Measurements from ENCODE around the gene TLCD3B. TPM values are rescaled to one million over a fixed set of nuclear protein-coding genes. Genes with fewer than 3 reads are reported as not detected.

The TLCD3B gene
- total and polyA plus RNA-seq, 2 donors from 2014 or later, result not detected

GRCh38 chr16:30053376-30054015, 22.4 kb upstream of the TLCD3B start:
- TF ChIP-seq, protein P1, sequence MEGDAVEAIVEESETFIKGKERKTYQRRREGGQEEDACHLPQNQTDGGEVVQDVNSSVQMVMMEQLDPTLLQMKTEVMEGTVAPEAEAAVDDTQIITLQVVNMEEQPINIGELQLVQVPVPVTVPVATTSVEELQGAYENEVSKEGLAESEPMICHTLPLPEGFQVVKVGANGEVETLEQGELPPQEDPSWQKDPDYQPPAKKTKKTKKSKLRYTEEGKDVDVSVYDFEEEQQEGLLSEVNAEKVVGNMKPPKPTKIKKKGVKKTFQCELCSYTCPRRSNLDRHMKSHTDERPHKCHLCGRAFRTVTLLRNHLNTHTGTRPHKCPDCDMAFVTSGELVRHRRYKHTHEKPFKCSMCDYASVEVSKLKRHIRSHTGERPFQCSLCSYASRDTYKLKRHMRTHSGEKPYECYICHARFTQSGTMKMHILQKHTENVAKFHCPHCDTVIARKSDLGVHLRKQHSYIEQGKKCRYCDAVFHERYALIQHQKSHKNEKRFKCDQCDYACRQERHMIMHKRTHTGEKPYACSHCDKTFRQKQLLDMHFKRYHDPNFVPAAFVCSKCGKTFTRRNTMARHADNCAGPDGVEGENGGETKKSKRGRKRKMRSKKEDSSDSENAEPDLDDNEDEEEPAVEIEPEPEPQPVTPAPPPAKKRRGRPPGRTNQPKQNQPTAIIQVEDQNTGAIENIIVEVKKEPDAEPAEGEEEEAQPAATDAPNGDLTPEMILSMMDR (IDR thresholded peaks at IDR 0.05; ENCODE audit: borderline replicate concordance, extremely low read depth, insufficient read depth), result no peak
- DNase-seq (peak in 3 of 5 donors; percentile 39 to 68 (median 54)), FAIRE-seq (no peak)
- peaks cover 0 to 8% (median 4%) of the 10 kb centered on the region in 3 donors for H3K4me1 ChIP-seq (ENCODE audit: control insufficient read depth in 2 of 3, insufficient read depth in 2 of 3, low read depth in 1 of 3, low read length in 3 of 3)
- H3K9me3 ChIP-seq (ENCODE audit: control insufficient read depth in 2 of 3, insufficient read depth in 1 of 3, low read length in 3 of 3), result no peaks in the 10 kb centered on the region
- H3K27me3 ChIP-seq (ENCODE audit: control insufficient read depth, insufficient read depth, low read length), result no peaks in the 10 kb centered on the region
- peak overlapping the region; percentile 36 to 78 (median 59) for H3K9ac ChIP-seq (ENCODE audit: low read length in 3 of 3)
- H3K4me3 ChIP-seq (ENCODE audit: low read length in 3 of 3), result peak overlapping the region; percentile 60 to 71 (median 70)
- H3K27ac ChIP-seq (ENCODE audit: low read depth in 2 of 2, low read length in 2 of 2), result peak overlapping the region in 1 of 2 donors; percentile 59
- no peaks in the 10 kb centered on the region for H3K36me3 ChIP-seq (ENCODE audit: control insufficient read depth in 2 of 3, insufficient read depth in 3 of 3, low read length in 3 of 3)
- intact Hi-C loops (cut with DNase I), result no loop called here

GRCh38 chr16:30052671-30053372, 21.8 kb upstream of the TLCD3B start:
- no peaks in the 10 kb centered on the region for H3K36me3 ChIP-seq (ENCODE audit: control insufficient read depth in 2 of 3, insufficient read depth in 3 of 3, low read length in 3 of 3)
- intact Hi-C loops (cut with DNase I), result no loop called here
- H3K27ac ChIP-seq (ENCODE audit: low read depth in 2 of 2, low read length in 2 of 2), result peak overlapping the region in 1 of 2 donors; percentile 59
- H3K4me3 ChIP-seq (ENCODE audit: low read length in 3 of 3), result peak overlapping the region; percentile 60 to 71 (median 70)
- TF ChIP-seq, protein P1 (IDR thresholded peaks at IDR 0.05; ENCODE audit: borderline replicate concordance, extremely low read depth, insufficient read depth), result no peak
- DNase-seq (peak; percentile 93 to 98 (median 96)), FAIRE-seq (no peak)
- no peaks in the 10 kb centered on the region for H3K27me3 ChIP-seq (ENCODE audit: control insufficient read depth, insufficient read depth, low read length)
- H3K9ac ChIP-seq (ENCODE audit: low read length in 3 of 3), result peak overlapping the region; percentile 36 to 78 (median 59)
- peaks cover 0 to 8% (median 4%) of the 10 kb centered on the region in 3 donors for H3K4me1 ChIP-seq (ENCODE audit: control insufficient read depth in 2 of 3, insufficient read depth in 2 of 3, low read depth in 1 of 3, low read length in 3 of 3)
- H3K9me3 ChIP-seq (ENCODE audit: control insufficient read depth in 2 of 3, insufficient read depth in 1 of 3, low read length in 3 of 3), result no peaks in the 10 kb centered on the region

DNA sequence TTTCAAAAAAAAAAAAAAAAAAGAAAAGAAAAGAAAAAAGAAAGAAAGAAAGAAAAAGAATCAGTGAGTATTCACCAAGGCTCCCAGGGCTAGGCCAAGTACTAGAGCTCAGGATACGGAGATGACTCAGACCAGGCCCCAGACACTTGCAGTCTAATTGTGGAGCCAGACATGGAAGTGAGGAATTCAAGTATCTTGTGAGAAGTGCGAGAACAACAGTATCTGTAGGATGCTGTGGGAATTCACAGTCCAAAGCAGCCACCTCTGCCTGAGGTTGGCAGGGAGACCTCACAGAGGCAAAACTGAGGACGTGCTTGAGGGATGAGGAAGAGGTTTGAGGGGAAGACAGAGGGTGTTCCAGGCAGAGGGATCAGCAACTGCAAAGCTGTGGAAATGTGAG, 20.4 kb upstream of the TLCD3B start:
- FAIRE-seq, result no peak
- no peak for DNase-seq
- Histone ChIP-seq H3K9me3 (ENCODE audit: control insufficient read depth in 2 of 3, insufficient read depth in 1 of 3, low read length in 3 of 3) (no peaks in the 10 kb centered on the region), H3K27me3 (ENCODE audit: control insufficient read depth, insufficient read depth, low read length) (no peaks in the 10 kb centered on the region), H3K9ac (ENCODE audit: low read length in 3 of 3) (no peak overlapping the region), H3K27ac (ENCODE audit: low read depth in 2 of 2, low read length in 2 of 2) (no peak overlapping the region), H3K4me1 (ENCODE audit: control insufficient read depth in 2 of 3, insufficient read depth in 2 of 3, low read depth in 1 of 3, low read length in 3 of 3) (peaks cover 0 to 8% (median 4%) of the 10 kb centered on the region in 3 donors), H3K4me3 (ENCODE audit: low read length in 3 of 3) (no peak overlapping the region), H3K36me3 (ENCODE audit: control insufficient read depth in 2 of 3, insufficient read depth in 3 of 3, low read length in 3 of 3) (no peaks in the 10 kb centered on the region)
- TF ChIP-seq, protein P1 (IDR thresholded peaks at IDR 0.05; ENCODE audit: borderline replicate concordance, extremely low read depth, insufficient read depth), result no peak
- intact Hi-C loops (cut with DNase I), result no loop called here

All from kidney (tissue), 14 donors.